Endothelial cell of umbilical vein (primary cell): ENCODE results near the gene ADAMTS17.

Experiments
- CTCF ChIP-seq, 2 donors: IDR thresholded peaks; 1 replicate in 1 of 2; 2 replicates in 1 of 2; pipeline ENCODE4 v1.5.1; 2011; ENCODE audit warnings: low read length in 2 of 2, mild to moderate bottlenecking in 2 of 2, moderate library complexity in 2 of 2, control low read depth in 1 of 2, inconsistent platforms in 1 of 2, low read depth in 1 of 2; ENCODE audit not compliant: insufficient read depth in 1 of 2; ENCODE audit errors: extremely low read depth in 1 of 2
- EZH2 ChIP-seq: IDR thresholded peaks from 2 replicates; pipeline ENCODE4 v1.6.1; 2012; ENCODE audit warnings: borderline replicate concordance, low read depth, mild to moderate bottlenecking, moderate library complexity, low read length, inconsistent platforms; ENCODE audit not compliant: severe bottlenecking
- MYC ChIP-seq: IDR thresholded peaks from one replicate; pipeline ENCODE4 v1.6.1; 2011; ENCODE audit warnings: mild to moderate bottlenecking, low read depth, low read length
- POLR2AphosphoS5 ChIP-seq: IDR thresholded peaks from 2 replicates; pipeline ENCODE4 v1.6.1; 2012; ENCODE audit warnings: low read depth, mild to moderate bottlenecking, control low read depth, low read length, moderate library complexity; ENCODE audit not compliant: insufficient read depth

- TF ChIP-seq CTCF (IDR thresholded peaks at IDR 0.05; ENCODE audit: extremely low read depth in 1 of 2, insufficient read depth in 1 of 2, low read depth in 1 of 2, low read length in 2 of 2) = no peak
- TF ChIP-seq EZH2 = no peak
- no peak for TF ChIP-seq POLR2AphosphoS5
- no peak for TF ChIP-seq MYC
Measured at GRCh38 chr15:100007609-100008008, 334.2 kb downstream of the ADAMTS17 start.
